SK-N-SH (cell line): Measurements from ENCODE around the gene SLC7A14. TPM values are rescaled to one million over a fixed set of nuclear protein-coding genes. Genes with fewer than 3 reads are reported as not detected.

Experiments
- CTCF ChIA-PET: fragments of 300-600, 350-600 bp; formaldehyde crosslinking; extraction: SDS; loops from one replicate; lab custom pipeline; 2021; lab: Yijun Ruan, JAX
- POLR2A ChIA-PET: fragments of 350-600 bp; sonication (Branson Sonifier 250); formaldehyde crosslinking; extraction: SDS; loops from one replicate; lab custom pipeline; 2020; ENCODE audit warnings: antibody characterized with exemption, inconsistent platforms; lab: Yijun Ruan, JAX
- DNase-seq: peaks from one replicate; pipeline ENCODE4 v3.0.0; 2012
- H2AFZ ChIP-seq: fragments of 200-600 bp; sonication (generic); 2 replicates; pipeline ENCODE4 v1.8.1; 2016; ENCODE audit warnings: antibody characterized with exemption, mild to moderate bottlenecking, low read depth
- H3F3A ChIP-seq: fragments of 200-600 bp; sonication (generic); replicated peaks from 2 replicates; pipeline ENCODE3; 2016; ENCODE audit warnings: antibody characterized with exemption, mild to moderate bottlenecking; ENCODE audit not compliant: insufficient read depth
- H3K27ac ChIP-seq, 2 experiments: fragments of 200-500 bp in 1 of 2; fragments of 200-600 bp in 1 of 2; sonication (Bioruptor generic) in 1 of 2; sonication (generic), shearing (Covaris generic) in 1 of 2; 2 replicates each; pipeline versions ENCODE4 v1.5.1 to v1.6.1; 2014 to 2016; ENCODE audit warnings: low read depth in 2 of 2, inconsistent platforms in 1 of 2, low read length in 1 of 2, mild to moderate bottlenecking in 1 of 2, mixed read lengths in 1 of 2
- H3K27me3 ChIP-seq: fragments of 200-600 bp; sonication (generic), shearing (Covaris generic); 2 replicates; pipeline ENCODE4 v1.6.1; 2016; ENCODE audit warnings: mixed run types; ENCODE audit not compliant: insufficient read depth
- H3K36me3 ChIP-seq, 2 experiments: fragments of 200-500 bp in 1 of 2; fragments of 200-600 bp in 1 of 2; sonication (Bioruptor generic) in 1 of 2; sonication (generic) in 1 of 2; replicated peaks in 1 of 2; 2 replicates each; pipeline versions ENCODE3 to v1.5.1; 2014 to 2016; ENCODE audit warnings: low read length in 1 of 2, mild to moderate bottlenecking in 1 of 2; ENCODE audit not compliant: insufficient read depth in 2 of 2, control insufficient read depth in 1 of 2
- H3K4me1 ChIP-seq, 2 experiments: fragments of 200-500 bp in 1 of 2; fragments of 200-600 bp in 1 of 2; sonication (Bioruptor generic) in 1 of 2; sonication (generic), shearing (Covaris generic) in 1 of 2; 2 replicates each; pipeline versions ENCODE4 v1.5.1 to v1.6.1; 2014 to 2016; ENCODE audit warnings: low read depth in 1 of 2, low read length in 1 of 2, mixed run types in 1 of 2; ENCODE audit not compliant: insufficient read depth in 2 of 2, control insufficient read depth in 1 of 2
- H3K4me2 ChIP-seq: fragments of 200-600 bp; sonication (generic), shearing (Covaris generic); 2 replicates; pipeline ENCODE4 v1.6.1; 2017; ENCODE audit warnings: mixed run types
- H3K4me3 ChIP-seq, 2 experiments: fragments of 200-500 bp in 1 of 2; fragments of 200-600 bp in 1 of 2; sonication (Bioruptor generic) in 1 of 2; sonication (generic), shearing (Covaris generic) in 1 of 2; 2 replicates each; pipeline versions ENCODE4 v1.5.1 to v1.8.1; 2014 to 2016; ENCODE audit warnings: low read depth in 2 of 2, inconsistent platforms in 1 of 2, low read length in 1 of 2, mild to moderate bottlenecking in 1 of 2, mixed read lengths in 1 of 2, moderate library complexity in 1 of 2
- H3K79me2 ChIP-seq: fragments of 200-600 bp; sonication (generic); 2 replicates; pipeline ENCODE4 v1.8.1; 2017; ENCODE audit warnings: mild to moderate bottlenecking; ENCODE audit not compliant: insufficient read depth
- H3K9ac ChIP-seq: fragments of 200-600 bp; sonication (generic); 2 replicates; pipeline ENCODE4 v1.6.1; 2017; ENCODE audit warnings: mixed run types
- H3K9me2 ChIP-seq: fragments of 200-600 bp; sonication (generic); 2 replicates; pipeline ENCODE4 v1.6.1; 2017; ENCODE audit warnings: mixed run types
- H3K9me3 ChIP-seq: fragments of 200-600 bp; sonication (generic); 2 replicates; pipeline ENCODE4 v1.6.1; 2017; ENCODE audit warnings: mixed run types, mild to moderate bottlenecking, moderate library complexity
- H4K20me1 ChIP-seq: fragments of 200-600 bp; sonication (generic); 2 replicates; pipeline ENCODE4 v1.6.1; 2017; ENCODE audit warnings: mild to moderate bottlenecking, mixed run types; ENCODE audit not compliant: insufficient read depth
- EZH2phosphoT487 ChIP-seq: fragments of 200-600 bp; sonication (generic); IDR thresholded peaks from 2 replicates; pipeline ENCODE4 v1.6.1; 2017; ENCODE audit warnings: low read depth, mixed run types, mild to moderate bottlenecking, antibody characterized with exemption, moderate library complexity, borderline replicate concordance
- FOSL2 ChIP-seq: IDR thresholded peaks from 2 replicates; pipeline ENCODE4 v1.4.0; 2012; ENCODE audit warnings: low read depth, mild to moderate bottlenecking, moderate library complexity, borderline replicate concordance
- GABPA ChIP-seq: IDR thresholded peaks from 2 replicates; pipeline ENCODE4 v1.4.0; 2012; ENCODE audit warnings: low read depth, mild to moderate bottlenecking
- GATA2 ChIP-seq: sonication (generic); formaldehyde crosslinking; IDR thresholded peaks from 2 replicates; pipeline ENCODE4 v1.5.0; 2020; ENCODE audit warnings: mild to moderate bottlenecking, missing genetic modification reagents
- MEF2A ChIP-seq: IDR thresholded peaks from 2 replicates; pipeline ENCODE4 v1.4.0; 2012; ENCODE audit warnings: low read depth, borderline replicate concordance
- MXI1 ChIP-seq: IDR thresholded peaks from 2 replicates; pipeline ENCODE4 v1.6.1; 2012; ENCODE audit warnings: mild to moderate bottlenecking, low read depth, low read length, improper control_type of control experiment
- RFX5 ChIP-seq: IDR thresholded peaks from 2 replicates; pipeline ENCODE4 v1.6.1; 2012; ENCODE audit warnings: mild to moderate bottlenecking, improper control_type of control experiment, low read length
- RXRA ChIP-seq: IDR thresholded peaks from 2 replicates; pipeline ENCODE4 v1.4.0; 2012; ENCODE audit warnings: low read depth, mild to moderate bottlenecking, borderline replicate concordance
- WGBS: methylation state at CpG from one replicate; pipeline ENCODE4 v1.1.6; 2017; ENCODE audit warnings: low lambda C conversion rate; 5-methylcytosine and 5-hydroxymethylcytosine counted together
- polyA plus RNA-seq, 3 experiments: library from polyadenylated mRNA; depleted of rRNA; stranded (reverse); fragments of >200 nt; gene quantifications; 2 replicates each; pipeline ENCODE4 v1.2.3, GENCODE V29; 2012
- TF ChIP-seq, protein P1 (sequence below): IDR thresholded peaks from 2 replicates; pipeline ENCODE4 v1.4.0; 2012; ENCODE audit warnings: low read depth, borderline replicate concordance
- TF ChIP-seq, protein P2 (sequence below): fragments of 150-350 bp; IDR thresholded peaks from 2 replicates; pipeline ENCODE4 v1.6.1; 2017; ENCODE audit warnings: antibody characterized with exemption, low read length, low read depth, borderline replicate concordance
- TF ChIP-seq, protein P3 (sequence below): IDR thresholded peaks from 2 replicates; pipeline ENCODE4 v1.6.1; 2012; ENCODE audit warnings: mild to moderate bottlenecking, low read depth, low read length, moderate library complexity
- TF ChIP-seq, protein P4 (sequence below): fragments of 150-350 bp; IDR thresholded peaks from 2 replicates; pipeline ENCODE4 v1.6.1; 2016; ENCODE audit warnings: mild to moderate bottlenecking, low read depth, low read length
- TF ChIP-seq, protein P5 (sequence below): IDR thresholded peaks from 2 replicates; pipeline ENCODE4 v1.4.0; 2012; ENCODE audit warnings: low read depth

The SLC7A14 gene
- polyA plus RNA-seq, 1 of the 3 experiments (the other 2 are of a cell fraction), result 2.5 TPM

DNA sequence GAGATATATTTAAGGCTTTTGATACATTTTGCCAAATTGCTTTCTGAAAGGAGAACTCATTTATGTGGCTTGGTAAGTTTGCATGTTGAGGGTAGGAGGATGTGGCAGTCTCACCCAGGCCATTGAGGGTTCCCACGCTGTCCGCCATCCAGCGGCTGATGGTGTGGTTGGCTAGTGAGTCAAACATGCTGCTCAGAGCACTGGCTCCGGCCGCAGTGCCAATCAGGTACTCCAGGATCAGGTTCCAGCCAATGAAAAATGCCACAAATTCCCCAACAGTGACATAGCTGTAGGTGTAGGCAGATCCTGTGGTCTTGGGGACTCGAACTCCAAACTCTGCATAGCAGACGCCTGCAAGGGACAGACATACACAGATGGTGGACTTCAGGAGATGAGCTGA is 84.9 kb downstream of the SLC7A14 start:
- H4K20me1 ChIP-seq, result no peaks in the 10 kb centered on the region
- ChIA-PET CTCF (no interaction called here), POLR2A (no interaction called here)
- no peak overlapping the region for H3K9ac ChIP-seq
- H3K4me1 ChIP-seq, result no peaks in the 10 kb centered on the region
- no peaks in the 10 kb centered on the region for H3K79me2 ChIP-seq
- H3K4me2 ChIP-seq, result no peak overlapping the region
- 93% methylated on average over 7 of the region's 7 CpGs for WGBS
- no peak overlapping the region for H2AFZ ChIP-seq
- H3K27ac ChIP-seq, result no peak overlapping the region
- H3F3A ChIP-seq, result no peaks in the 10 kb centered on the region
- H3K9me3 ChIP-seq, result no peaks in the 10 kb centered on the region
- no peaks in the 10 kb centered on the region for H3K9me2 ChIP-seq
- no peak overlapping the region for H3K4me3 ChIP-seq
- TF ChIP-seq, protein P1, sequence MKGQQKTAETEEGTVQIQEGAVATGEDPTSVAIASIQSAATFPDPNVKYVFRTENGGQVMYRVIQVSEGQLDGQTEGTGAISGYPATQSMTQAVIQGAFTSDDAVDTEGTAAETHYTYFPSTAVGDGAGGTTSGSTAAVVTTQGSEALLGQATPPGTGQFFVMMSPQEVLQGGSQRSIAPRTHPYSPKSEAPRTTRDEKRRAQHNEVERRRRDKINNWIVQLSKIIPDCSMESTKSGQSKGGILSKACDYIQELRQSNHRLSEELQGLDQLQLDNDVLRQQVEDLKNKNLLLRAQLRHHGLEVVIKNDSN, result no peak
- TF ChIP-seq RFX5 (no peak), MEF2A (no peak), GABPA (no peak), GATA2 (CRISPR knock-in tag) (no peak), RXRA (no peak), MXI1 (no peak), FOSL2 (no peak), EZH2phosphoT487 (no peak)
- TF ChIP-seq, protein P2, sequence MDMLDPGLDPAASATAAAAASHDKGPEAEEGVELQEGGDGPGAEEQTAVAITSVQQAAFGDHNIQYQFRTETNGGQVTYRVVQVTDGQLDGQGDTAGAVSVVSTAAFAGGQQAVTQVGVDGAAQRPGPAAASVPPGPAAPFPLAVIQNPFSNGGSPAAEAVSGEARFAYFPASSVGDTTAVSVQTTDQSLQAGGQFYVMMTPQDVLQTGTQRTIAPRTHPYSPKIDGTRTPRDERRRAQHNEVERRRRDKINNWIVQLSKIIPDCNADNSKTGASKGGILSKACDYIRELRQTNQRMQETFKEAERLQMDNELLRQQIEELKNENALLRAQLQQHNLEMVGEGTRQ, result no peak
- TF ChIP-seq, protein P3, sequence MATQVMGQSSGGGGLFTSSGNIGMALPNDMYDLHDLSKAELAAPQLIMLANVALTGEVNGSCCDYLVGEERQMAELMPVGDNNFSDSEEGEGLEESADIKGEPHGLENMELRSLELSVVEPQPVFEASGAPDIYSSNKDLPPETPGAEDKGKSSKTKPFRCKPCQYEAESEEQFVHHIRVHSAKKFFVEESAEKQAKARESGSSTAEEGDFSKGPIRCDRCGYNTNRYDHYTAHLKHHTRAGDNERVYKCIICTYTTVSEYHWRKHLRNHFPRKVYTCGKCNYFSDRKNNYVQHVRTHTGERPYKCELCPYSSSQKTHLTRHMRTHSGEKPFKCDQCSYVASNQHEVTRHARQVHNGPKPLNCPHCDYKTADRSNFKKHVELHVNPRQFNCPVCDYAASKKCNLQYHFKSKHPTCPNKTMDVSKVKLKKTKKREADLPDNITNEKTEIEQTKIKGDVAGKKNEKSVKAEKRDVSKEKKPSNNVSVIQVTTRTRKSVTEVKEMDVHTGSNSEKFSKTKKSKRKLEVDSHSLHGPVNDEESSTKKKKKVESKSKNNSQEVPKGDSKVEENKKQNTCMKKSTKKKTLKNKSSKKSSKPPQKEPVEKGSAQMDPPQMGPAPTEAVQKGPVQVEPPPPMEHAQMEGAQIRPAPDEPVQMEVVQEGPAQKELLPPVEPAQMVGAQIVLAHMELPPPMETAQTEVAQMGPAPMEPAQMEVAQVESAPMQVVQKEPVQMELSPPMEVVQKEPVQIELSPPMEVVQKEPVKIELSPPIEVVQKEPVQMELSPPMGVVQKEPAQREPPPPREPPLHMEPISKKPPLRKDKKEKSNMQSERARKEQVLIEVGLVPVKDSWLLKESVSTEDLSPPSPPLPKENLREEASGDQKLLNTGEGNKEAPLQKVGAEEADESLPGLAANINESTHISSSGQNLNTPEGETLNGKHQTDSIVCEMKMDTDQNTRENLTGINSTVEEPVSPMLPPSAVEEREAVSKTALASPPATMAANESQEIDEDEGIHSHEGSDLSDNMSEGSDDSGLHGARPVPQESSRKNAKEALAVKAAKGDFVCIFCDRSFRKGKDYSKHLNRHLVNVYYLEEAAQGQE, result no peak
- TF ChIP-seq, protein P4, sequence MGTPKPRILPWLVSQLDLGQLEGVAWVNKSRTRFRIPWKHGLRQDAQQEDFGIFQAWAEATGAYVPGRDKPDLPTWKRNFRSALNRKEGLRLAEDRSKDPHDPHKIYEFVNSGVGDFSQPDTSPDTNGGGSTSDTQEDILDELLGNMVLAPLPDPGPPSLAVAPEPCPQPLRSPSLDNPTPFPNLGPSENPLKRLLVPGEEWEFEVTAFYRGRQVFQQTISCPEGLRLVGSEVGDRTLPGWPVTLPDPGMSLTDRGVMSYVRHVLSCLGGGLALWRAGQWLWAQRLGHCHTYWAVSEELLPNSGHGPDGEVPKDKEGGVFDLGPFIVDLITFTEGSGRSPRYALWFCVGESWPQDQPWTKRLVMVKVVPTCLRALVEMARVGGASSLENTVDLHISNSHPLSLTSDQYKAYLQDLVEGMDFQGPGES, result no peak
- TF ChIP-seq, protein P5, sequence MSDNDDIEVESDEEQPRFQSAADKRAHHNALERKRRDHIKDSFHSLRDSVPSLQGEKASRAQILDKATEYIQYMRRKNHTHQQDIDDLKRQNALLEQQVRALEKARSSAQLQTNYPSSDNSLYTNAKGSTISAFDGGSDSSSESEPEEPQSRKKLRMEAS, result no peak
- H3K27me3 ChIP-seq, result no peaks in the 10 kb centered on the region
- no peak for DNase-seq
- no peaks in the 10 kb centered on the region for H3K36me3 ChIP-seq
